ENCODE results near the gene AP2B1. TPM values are rescaled to one million over a fixed set of nuclear protein-coding genes. Genes with fewer than 3 reads are reported as not detected.

The AP2B1 gene
- total RNA-seq, 2 donors from 2014 or later: 95.9 to 114 TPM

GRCh38 chr17:35732806-35733136, 145.6 kb downstream of the AP2B1 start:
- no peaks in the 10 kb centered on the region for H3K9me3 ChIP-seq (ENCODE audit: control insufficient read depth, low read length, poor library complexity, severe bottlenecking)
- Mint-ChIP-seq H3K4me3 (peak overlapping the region; percentile 21), H3K27ac (no peak overlapping the region), H3K4me1 (peaks cover 15% of the 10 kb centered on the region), H3K27me3 (peaks cover 8% of the 10 kb centered on the region), H3K36me3 (ENCODE audit: low read depth) (no peaks in the 10 kb centered on the region)
- no peak for ATAC-seq
- no peak for DNase-seq

- no peak overlapping the region for H3K27ac Mint-ChIP-seq
- no peak for DNase-seq
- H3K9me3 ChIP-seq (ENCODE audit: control insufficient read depth, low read length, poor library complexity, severe bottlenecking): no peaks in the 10 kb centered on the region
- ATAC-seq: no peak
- H3K4me1 Mint-ChIP-seq: peaks cover 15% of the 10 kb centered on the region
- no peak overlapping the region for H3K4me3 Mint-ChIP-seq
- peaks cover 8% of the 10 kb centered on the region for H3K27me3 Mint-ChIP-seq
- H3K36me3 Mint-ChIP-seq (ENCODE audit: low read depth): no peaks in the 10 kb centered on the region
Observed at GRCh38 chr17:35733366-35733765, 146.2 kb downstream of the AP2B1 start.

GRCh38 chr17:35734396-35734795, 147.3 kb downstream of the AP2B1 start:
- Mint-ChIP-seq H3K27me3 (peaks cover 11% of the 10 kb centered on the region), H3K36me3 (ENCODE audit: low read depth) (no peaks in the 10 kb centered on the region), H3K4me3 (peak overlapping the region; percentile 45), H3K27ac (no peak overlapping the region), H3K4me1 (peaks cover 15% of the 10 kb centered on the region)
- H3K9me3 ChIP-seq (ENCODE audit: control insufficient read depth, low read length, poor library complexity, severe bottlenecking): no peaks in the 10 kb centered on the region
- DNase-seq (no peak), ATAC-seq (no peak)

GRCh38 chr17:35735036-35735805, 148.1 kb downstream of the AP2B1 start:
- H3K27me3 Mint-ChIP-seq: peaks cover 19% of the 10 kb centered on the region
- no peak for DNase-seq
- H3K27ac Mint-ChIP-seq: no peak overlapping the region
- no peak for ATAC-seq
- no peak overlapping the region for H3K4me3 Mint-ChIP-seq
- peaks cover 3% of the 10 kb centered on the region for H3K36me3 Mint-ChIP-seq (ENCODE audit: low read depth)
- peaks cover 17% of the 10 kb centered on the region for H3K4me1 Mint-ChIP-seq
- H3K9me3 ChIP-seq (ENCODE audit: control insufficient read depth, low read length, poor library complexity, severe bottlenecking): no peaks in the 10 kb centered on the region

- Mint-ChIP-seq H3K36me3 (ENCODE audit: low read depth) (peaks cover 3% of the 10 kb centered on the region), H3K27ac (no peak overlapping the region), H3K4me1 (peaks cover 7% of the 10 kb centered on the region), H3K4me3 (no peak overlapping the region), H3K27me3 (peaks cover 18% of the 10 kb centered on the region)
- H3K9me3 ChIP-seq (ENCODE audit: control insufficient read depth, low read length, poor library complexity, severe bottlenecking): no peaks in the 10 kb centered on the region
- no peak for DNase-seq
- ATAC-seq: no peak
Observed at GRCh38 chr17:35736236-35736635, 149.1 kb downstream of the AP2B1 start.

GRCh38 chr17:35738519-35739133, 151.5 kb downstream of the AP2B1 start:
- peaks cover 34% of the 10 kb centered on the region for H3K27me3 Mint-ChIP-seq
- H3K27ac Mint-ChIP-seq: no peak overlapping the region
- ATAC-seq (no peak), DNase-seq (no peak)
- H3K4me3 Mint-ChIP-seq: no peak overlapping the region
- peaks cover 9% of the 10 kb centered on the region for H3K4me1 Mint-ChIP-seq
- peaks cover 3% of the 10 kb centered on the region for H3K36me3 Mint-ChIP-seq (ENCODE audit: low read depth)
- no peaks in the 10 kb centered on the region for H3K9me3 ChIP-seq (ENCODE audit: control insufficient read depth, low read length, poor library complexity, severe bottlenecking)

- DNase-seq (no peak), ATAC-seq (no peak)
- H3K27me3 Mint-ChIP-seq: peaks cover 39% of the 10 kb centered on the region
- no peak overlapping the region for H3K27ac Mint-ChIP-seq
- peaks cover 9% of the 10 kb centered on the region for H3K4me1 Mint-ChIP-seq
- no peak overlapping the region for H3K4me3 Mint-ChIP-seq
- H3K36me3 Mint-ChIP-seq (ENCODE audit: low read depth): peaks cover 3% of the 10 kb centered on the region
- H3K9me3 ChIP-seq (ENCODE audit: control insufficient read depth, low read length, poor library complexity, severe bottlenecking): no peaks in the 10 kb centered on the region
Observed at GRCh38 chr17:35740216-35740615, 153.1 kb downstream of the AP2B1 start.

GRCh38 chr17:35740997-35741931, 154.1 kb downstream of the AP2B1 start:
- peak overlapping the region; percentile 77 for H3K4me3 Mint-ChIP-seq
- ATAC-seq (peak; percentile 60), DNase-seq (no peak)
- peaks cover 9% of the 10 kb centered on the region for H3K4me1 Mint-ChIP-seq
- peaks cover 39% of the 10 kb centered on the region for H3K27me3 Mint-ChIP-seq
- H3K9me3 ChIP-seq (ENCODE audit: control insufficient read depth, low read length, poor library complexity, severe bottlenecking): no peaks in the 10 kb centered on the region
- no peak overlapping the region for H3K27ac Mint-ChIP-seq
- H3K36me3 Mint-ChIP-seq (ENCODE audit: low read depth): peaks cover 3% of the 10 kb centered on the region

GRCh38 chr17:35742496-35742895, 155.4 kb downstream of the AP2B1 start:
- ATAC-seq (no peak), DNase-seq (no peak)
- Mint-ChIP-seq H3K27ac (no peak overlapping the region), H3K4me3 (peak overlapping the region; percentile 43), H3K36me3 (ENCODE audit: low read depth) (peaks cover 3% of the 10 kb centered on the region), H3K27me3 (peaks cover 44% of the 10 kb centered on the region), H3K4me1 (peaks cover 9% of the 10 kb centered on the region)
- no peaks in the 10 kb centered on the region for H3K9me3 ChIP-seq (ENCODE audit: control insufficient read depth, low read length, poor library complexity, severe bottlenecking)

GRCh38 chr17:35742896-35743477, 155.9 kb downstream of the AP2B1 start:
- DNase-seq (no peak), ATAC-seq (no peak)
- H3K27ac Mint-ChIP-seq: no peak overlapping the region
- no peak overlapping the region for H3K4me3 Mint-ChIP-seq
- no peaks in the 10 kb centered on the region for H3K9me3 ChIP-seq (ENCODE audit: control insufficient read depth, low read length, poor library complexity, severe bottlenecking)
- H3K36me3 Mint-ChIP-seq (ENCODE audit: low read depth): peaks cover 3% of the 10 kb centered on the region
- peaks cover 9% of the 10 kb centered on the region for H3K4me1 Mint-ChIP-seq
- peaks cover 44% of the 10 kb centered on the region for H3K27me3 Mint-ChIP-seq

- H3K27ac Mint-ChIP-seq: no peak overlapping the region
- peaks cover 3% of the 10 kb centered on the region for H3K36me3 Mint-ChIP-seq (ENCODE audit: low read depth)
- H3K4me3 Mint-ChIP-seq: no peak overlapping the region
- ATAC-seq: no peak
- DNase-seq: no peak
- H3K27me3 Mint-ChIP-seq: peaks cover 52% of the 10 kb centered on the region
- peaks cover 9% of the 10 kb centered on the region for H3K4me1 Mint-ChIP-seq
- H3K9me3 ChIP-seq (ENCODE audit: control insufficient read depth, low read length, poor library complexity, severe bottlenecking): no peaks in the 10 kb centered on the region
Observed at GRCh38 chr17:35743626-35744328, 156.7 kb downstream of the AP2B1 start.

GRCh38 chr17:35744830-35745229, 157.7 kb downstream of the AP2B1 start:
- H3K9me3 ChIP-seq (ENCODE audit: control insufficient read depth, low read length, poor library complexity, severe bottlenecking): no peaks in the 10 kb centered on the region
- peaks cover 55% of the 10 kb centered on the region for H3K27me3 Mint-ChIP-seq
- DNase-seq (no peak), ATAC-seq (no peak)
- peaks cover 5% of the 10 kb centered on the region for H3K4me1 Mint-ChIP-seq
- no peaks in the 10 kb centered on the region for H3K36me3 Mint-ChIP-seq (ENCODE audit: low read depth)
- no peak overlapping the region for H3K4me3 Mint-ChIP-seq
- H3K27ac Mint-ChIP-seq: no peak overlapping the region

Data from T-helper 17 cell (primary cell).